Stimulated activated CD4-positive, alpha-beta T cell treated with anti-CD3 and anti-CD28 coated beads, Interleukin-2, amount 100 ng/mL, for 4 hours (primary cell): ENCODE data around the gene RPUSD4.
"Not testable (repeated sequence)": the region's sequence is repeated elsewhere in the genome, so short reads cannot be mapped to it uniquely, and the experiment has no call there.

ENCODE experiments used
- DNase-seq: peaks from one replicate; pipeline ENCODE4 v3.0.0-alpha.2; 2020; ENCODE audit warnings: low read depth

The RPUSD4 gene, protein sequence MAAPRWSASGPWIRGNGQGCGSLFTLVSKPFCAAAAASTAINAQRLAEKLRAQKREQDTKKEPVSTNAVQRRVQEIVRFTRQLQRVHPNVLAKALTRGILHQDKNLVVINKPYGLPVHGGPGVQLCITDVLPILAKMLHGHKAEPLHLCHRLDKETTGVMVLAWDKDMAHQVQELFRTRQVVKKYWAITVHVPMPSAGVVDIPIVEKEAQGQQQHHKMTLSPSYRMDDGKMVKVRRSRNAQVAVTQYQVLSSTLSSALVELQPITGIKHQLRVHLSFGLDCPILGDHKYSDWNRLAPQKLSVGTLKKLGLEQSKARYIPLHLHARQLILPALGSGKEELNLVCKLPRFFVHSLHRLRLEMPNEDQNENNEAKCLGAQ

DNA sequence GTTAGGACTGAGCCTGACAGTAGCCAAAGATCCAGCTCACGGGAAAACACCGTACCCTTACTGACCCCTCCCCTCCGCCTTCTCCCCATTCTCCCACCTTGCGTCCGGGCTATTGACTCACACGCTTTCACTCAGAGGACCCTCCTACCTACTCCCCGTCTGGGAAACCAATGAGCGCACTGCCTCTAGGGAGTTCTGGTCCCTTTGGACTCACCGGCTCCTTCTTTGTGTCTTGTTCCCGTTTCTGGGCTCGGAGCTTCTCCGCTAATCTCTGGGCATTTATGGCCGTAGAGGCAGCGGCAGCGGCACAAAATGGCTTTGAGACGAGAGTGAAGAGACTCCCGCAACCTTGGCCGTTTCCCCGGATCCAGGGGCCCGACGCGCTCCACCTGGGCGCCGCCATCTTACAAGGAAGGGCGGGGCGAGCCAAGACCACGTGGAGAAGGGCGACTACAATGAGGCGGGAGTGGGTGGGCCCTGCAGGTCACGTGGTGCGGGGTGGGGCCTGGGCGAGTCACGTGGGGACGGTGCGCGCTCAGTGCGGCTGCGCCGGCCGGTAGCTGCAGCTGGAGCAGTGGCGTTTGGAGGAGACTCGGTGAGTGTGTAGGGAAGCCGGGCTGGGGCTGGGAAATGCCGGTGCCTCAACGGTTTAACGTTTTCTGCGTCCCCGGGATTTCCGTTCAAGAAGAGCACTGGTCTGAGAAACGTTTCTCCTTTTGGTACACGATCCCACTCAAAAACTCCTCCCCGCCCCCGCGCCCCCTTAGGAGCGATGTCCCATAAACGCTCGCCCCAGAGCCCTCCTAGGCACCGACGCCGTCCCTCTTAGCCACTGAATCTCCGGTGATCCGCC, at the start of gene RPUSD4, which contains the start of gene FAM118B:
RPUSD4 (minus strand) TSS at position 415 of the 853 bp plus-strand sequence; CDS start at position 403, 12 bp downstream.
FAM118B (plus strand) TSS at position 547 of the 853 bp plus-strand sequence. CDS start 23,220 bp downstream, outside the sequence.
- peak; percentile 98 for DNase-seq

DNA sequence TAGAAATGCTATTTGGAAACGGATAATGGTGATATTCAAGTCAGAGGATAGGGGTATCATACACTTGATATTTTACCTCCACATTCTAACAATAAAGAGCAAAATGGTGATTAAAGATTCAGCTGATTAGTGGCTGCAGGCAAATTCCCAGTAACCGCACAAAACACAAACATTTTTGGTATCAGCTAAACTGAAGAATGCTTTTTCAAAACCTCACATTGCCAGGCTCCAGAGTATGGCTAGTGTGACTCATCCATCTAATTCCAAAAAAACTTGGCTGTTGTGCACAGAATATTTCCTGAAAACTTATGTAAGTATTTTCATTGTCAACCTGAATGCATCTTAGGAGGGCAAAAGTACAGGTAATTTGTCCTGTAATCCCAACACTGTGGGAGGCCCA, 46.3 kb upstream of the RPUSD4 start:
- DNase-seq: no peak

DNA sequence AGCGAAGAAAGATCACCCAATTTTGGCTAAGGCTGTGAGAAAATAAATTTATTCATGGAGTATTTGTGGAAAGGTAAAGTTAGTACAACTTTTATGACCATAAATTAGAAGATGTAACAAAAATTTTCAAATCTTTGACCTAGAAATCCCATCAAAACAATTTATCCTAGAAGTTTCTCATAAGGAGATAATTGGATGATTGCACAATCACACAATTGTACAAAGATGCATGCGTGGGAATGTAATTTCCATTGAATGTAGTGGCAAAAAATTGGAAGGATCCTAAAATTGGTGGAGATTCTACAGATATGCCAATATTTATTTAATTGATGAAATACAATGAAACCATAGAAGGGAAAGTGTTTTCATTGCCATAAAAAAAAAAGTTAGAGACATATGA, 45.7 kb upstream of the RPUSD4 start:
- DNase-seq: no peak

DNA sequence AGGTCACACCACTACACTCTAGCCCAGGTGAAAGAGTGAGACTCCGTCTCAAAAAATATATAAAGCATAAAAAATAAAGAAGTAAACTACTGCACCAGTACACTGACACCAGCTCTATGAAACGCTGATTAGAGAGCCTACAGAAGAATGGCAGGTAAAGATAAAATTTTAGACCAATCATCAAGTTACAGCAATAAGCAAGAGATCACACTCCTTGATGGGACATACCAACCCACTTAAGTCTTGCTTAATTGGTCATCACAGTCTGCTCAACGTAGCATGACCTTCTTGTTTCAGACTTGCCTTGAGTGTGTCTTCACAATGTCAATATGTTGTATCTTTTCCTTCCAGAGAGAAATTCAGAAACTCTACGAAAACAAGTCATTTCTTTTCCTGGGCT, 44.8 kb upstream of the RPUSD4 start:
- DNase-seq: no peak

DNA sequence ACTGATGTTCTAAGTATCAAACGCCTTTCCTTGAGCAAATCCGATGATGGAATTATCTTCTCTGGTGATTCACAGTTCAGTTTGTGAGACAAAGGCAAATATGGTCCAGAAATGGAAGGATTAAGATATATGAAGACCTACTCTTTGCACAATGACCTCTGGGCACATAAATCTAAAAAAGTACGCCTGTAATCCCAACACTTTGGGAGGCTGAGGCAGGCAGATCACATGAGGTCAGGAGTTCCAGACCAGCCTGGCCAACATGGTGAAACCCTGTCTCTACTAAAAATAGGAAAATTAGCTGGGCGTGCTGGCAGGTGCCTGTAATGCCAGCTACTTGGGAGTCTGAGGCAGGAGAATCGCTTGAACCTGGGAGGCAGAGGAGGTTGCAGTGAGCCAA, 44.1 kb upstream of the RPUSD4 start:
- not testable (repeated sequence) for DNase-seq

DNA sequence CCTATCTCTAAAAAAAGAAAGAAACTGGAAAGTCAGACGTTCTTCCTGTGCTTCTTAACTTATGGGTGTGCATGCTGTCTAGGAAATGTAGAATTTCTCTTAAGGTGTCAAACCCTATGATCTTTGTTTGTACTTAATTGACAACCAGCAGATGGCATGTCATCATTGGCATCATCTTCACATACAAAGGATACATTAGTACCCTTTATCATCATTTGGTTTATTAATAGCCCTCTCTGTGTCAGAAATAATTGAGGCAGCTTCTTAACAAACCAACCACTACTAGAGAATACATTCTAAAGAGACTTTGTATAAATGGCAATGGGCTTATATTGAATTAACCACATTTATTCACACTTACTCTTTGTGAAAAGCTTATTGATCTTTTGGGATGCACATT, 43.4 kb upstream of the RPUSD4 start:
- no peak for DNase-seq

DNA sequence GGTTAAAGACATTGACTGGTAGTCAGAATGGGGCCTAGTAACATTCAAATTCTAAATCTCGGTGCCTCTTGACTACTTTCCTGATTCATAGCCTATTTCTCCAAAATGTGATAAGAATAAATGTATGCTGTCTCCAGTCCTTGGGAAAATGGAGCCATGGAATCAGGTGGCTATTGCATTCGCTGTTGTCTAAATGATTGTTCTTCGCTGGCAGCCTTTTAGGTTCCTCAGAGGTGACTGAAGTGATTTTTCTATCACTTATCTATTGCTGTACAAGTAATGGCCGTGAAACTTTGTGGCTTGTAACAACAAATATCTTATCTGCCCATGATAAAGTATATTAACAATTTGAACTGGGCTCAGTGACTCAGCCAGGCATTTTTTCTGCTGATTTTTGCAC, 41.8 kb upstream of the RPUSD4 start:
- DNase-seq: no peak

DNA sequence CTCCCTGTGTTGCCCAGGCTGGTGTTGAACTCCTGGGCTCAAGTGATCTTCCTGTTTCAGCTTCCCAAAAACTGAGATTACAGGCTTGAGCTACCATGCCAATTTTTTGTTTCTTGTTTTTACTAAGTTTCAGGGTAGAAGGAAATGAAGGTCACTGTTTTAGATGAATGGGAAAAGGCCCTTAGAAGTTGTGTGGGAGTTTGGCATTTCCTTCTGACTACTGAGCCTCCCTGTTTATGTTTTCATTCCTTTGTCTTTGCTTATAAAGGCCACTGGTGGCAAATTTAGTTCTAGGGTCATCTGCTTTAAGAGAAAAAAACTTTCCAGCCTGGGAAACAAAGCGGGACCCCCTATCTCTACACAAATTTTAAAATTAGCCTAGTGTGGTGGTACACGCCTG, 35.2 kb upstream of the RPUSD4 start:
- no peak for DNase-seq

DNA sequence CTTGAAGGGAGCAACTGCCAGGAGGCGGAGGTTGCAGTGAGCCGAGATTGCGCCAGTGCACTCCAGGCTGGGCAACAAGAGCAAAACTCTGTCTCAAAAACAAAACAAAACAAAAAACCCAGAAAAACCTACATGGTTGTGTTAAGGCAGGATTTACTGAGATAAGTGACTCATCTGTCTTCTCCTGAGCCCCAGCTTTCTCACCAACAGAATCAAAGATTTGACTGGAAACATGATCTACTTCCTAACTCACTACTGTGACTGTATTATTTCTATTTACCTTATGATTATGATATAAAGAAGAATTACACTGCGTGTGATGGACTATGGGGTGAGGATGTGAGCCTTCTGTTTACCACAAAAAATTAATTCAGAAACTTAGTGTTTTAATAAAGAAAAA, 21.9 kb upstream of the RPUSD4 start:
- no peak for DNase-seq

DNA sequence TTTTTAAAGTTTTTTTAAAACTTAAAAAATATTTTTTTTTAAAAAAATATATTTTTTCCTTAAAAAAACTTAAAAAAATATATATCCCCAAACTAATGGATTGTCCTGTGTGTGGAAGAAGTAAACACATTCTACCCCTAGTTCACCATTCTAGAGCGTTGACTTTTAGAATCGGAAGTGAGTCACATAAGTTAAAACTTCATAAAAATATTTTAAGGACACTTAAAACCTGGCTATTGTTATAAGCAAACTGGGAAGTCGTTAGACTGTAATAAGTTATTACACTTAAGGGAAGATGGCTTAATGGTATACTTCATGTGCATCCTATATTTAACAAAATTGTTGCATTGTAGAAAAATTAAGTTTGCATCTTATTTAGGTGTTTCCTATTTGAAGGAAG, 21.2 kb upstream of the RPUSD4 start:
- no peak for DNase-seq

DNA sequence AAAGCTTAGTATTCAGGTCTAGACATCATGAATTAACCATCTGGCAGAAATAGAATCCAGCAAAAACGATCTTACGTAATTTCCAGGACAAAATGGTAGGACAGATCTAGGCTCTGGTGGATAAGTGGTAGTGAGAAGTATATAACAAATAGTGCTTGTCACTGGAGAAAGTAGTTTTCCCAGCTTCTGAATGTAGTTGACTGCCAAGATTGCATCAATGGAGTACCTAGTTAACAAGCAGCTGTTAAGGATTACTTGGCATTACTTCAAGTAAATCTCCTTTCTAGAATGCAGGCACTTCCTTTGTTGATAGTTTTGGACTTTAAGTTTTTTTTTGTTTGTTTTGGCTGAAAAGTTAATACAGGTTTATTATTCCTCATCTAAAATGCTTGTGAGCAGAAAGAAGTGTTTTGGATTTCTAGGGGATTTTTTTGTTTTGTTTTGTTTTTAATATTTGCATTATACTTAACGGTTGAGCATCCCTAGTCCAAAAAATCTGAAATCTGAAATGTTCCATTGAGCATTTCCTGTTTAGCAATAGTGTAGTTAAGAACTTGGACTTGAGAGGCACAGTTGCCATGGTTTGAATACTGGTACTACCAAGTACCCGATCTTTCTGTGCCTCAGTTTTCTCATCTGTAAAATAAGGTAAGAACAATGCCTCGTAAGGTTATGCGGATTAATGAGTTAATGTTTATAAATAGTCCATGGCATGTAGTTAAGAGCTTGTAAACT, 20.4 kb upstream of the RPUSD4 start:
- no peak for DNase-seq

DNA sequence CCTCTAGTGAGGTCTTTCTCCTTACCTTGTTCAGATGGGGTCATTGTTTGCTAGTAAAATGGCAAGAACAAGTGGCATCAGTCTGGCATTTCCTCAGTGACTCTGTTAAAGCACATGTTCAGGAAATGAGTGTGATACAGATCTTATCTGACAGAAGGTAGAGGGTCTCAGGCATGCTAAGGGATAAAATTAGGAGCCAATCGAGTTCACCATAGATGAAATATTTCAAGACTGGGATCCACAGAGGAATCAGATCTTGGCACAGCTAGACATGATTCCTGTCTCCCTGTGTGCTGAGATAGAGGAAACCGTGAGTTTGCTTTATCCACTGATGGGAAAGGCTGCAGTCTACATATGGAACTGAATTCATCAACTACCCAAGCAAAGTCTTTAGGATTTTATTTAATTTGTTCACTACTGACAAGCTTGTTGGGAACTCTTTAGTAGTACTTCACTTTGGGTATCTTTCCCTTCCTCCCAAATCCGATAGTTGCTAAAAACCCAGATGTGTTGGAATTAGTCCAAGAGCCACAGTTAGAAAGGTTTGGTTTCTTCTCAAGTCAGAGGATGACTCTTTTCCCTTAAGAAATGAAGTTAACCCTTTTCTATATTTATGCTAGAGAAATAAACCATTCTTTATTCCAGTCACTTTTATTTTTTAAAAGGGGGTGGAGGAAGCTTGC, 18.5 kb upstream of the RPUSD4 start:
- no peak for DNase-seq

DNA sequence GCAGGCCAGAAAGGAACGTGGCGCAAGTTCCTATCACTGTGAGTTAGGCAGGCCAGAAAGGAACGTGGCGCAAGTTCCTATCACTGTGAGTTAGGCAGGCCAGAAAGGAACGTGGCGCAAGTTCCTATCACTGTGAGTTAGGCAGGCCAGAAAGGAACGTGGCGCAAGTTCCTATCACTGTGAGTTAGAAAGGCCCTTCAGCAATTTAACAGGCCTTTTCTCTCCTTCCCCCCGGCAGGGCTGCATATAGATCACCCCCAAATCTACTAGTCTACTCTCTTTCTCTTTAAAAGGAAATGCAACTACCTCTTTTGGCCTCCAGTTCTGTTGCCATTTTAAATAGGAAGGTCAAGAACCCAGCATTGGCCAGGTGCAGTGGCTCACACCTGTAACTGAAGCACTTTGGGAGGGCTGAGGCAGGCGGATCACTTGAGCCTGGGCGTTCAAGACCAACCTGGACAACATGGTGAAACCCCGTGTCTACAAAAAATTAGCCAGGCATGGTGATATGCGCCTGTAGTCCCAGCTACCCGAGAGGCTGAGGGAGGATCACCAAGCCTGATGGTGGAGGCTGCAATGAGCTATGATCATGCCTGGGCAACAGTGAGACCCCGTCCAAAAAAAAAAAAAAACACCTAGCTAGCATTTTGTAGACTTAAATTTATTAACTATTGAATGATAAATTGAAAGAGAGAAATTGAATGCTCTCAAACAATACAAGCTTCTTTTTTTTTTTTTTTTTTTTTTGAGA, 15.1 kb upstream of the RPUSD4 start:
- no peak for DNase-seq

DNA sequence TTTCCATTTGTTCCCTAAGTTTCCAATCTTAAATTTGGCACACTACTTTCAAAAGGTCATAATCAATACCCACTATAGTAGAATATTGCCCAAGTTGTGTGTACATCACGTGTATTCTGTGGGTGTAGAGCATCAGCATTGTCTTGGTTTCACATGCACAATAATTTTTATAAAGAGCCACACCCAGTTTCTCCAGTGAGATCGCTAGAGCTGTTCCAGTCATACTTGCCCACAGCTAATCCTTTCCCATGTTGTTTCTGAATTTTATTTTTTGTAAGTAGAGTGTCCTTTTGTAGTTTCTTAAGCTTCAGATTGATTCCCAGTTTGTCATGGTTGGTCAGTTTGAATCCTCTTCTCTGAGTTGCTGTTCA, 13.8 kb upstream of the RPUSD4 start:
- DNase-seq: no peak

DNA sequence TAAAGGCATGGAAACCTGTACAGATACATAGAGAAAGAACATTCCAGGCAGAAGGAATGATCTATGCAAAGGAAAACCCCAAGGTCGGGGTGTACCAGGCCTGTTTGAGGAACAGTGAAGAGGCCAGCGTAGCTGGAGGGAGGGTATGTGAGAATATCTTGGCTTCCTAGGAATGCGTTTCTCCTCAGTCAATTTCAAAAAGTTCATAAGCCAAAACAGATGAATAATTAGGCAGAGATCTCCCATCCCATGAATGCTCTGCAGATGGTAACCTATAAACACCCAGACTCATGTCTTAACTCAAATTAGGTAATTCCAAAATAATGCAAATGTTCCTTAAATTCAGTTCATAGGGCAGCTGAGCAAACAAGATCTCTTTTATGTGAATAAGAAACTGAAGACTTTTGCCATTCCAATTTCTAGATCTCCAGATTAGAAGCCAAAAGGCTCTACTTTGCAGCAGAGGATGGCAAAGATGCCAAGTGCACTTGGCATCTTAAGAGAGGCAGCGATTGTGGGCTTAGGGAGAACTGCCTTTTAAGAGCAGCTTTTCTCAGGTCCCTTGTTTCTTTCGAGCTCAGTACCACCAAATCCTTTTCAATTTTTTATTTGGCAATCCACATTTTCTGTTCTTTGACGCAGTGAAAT, 13.3 kb upstream of the RPUSD4 start:
- DNase-seq: no peak

DNA sequence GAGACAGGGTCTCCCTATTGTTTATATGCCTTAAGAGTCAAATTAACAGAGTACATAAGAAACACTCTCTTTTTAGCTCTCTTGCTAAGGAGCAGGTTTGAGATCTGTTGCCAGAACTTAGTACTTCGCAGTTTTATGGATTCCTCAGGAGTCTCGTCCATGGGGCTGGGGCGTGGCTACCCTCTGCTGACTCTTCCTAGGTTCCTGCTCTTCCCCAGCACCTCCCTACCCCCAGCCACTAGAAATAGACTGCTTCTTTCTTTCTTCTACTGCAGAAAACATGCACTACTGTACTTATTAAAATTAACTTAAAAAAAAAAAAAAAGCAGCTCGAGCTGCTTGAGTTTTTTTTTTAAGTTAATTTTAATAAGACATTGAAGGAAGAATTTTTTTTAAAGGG, 8.1 kb upstream of the RPUSD4 start:
- no peak for DNase-seq

DNA sequence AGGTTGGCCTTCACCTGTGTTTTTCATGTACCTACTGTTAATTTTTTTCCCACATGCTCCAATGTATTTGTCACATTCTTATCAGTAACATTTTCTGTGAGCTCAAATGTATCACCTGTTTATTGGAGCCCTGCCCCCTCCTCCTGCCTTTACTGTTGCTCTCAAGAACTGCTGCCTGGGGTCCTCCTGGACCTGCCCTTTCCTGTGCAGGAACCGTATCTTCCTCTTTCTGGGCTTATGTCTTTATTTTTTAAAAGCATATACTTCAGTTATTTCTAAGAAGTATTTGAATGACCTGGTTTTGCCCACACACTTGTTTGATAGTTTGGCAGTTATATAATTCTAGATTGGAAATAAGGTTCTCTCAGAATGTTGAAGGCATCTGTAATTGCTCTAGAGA, 6.0 kb upstream of the RPUSD4 start:
- DNase-seq: no peak

DNA sequence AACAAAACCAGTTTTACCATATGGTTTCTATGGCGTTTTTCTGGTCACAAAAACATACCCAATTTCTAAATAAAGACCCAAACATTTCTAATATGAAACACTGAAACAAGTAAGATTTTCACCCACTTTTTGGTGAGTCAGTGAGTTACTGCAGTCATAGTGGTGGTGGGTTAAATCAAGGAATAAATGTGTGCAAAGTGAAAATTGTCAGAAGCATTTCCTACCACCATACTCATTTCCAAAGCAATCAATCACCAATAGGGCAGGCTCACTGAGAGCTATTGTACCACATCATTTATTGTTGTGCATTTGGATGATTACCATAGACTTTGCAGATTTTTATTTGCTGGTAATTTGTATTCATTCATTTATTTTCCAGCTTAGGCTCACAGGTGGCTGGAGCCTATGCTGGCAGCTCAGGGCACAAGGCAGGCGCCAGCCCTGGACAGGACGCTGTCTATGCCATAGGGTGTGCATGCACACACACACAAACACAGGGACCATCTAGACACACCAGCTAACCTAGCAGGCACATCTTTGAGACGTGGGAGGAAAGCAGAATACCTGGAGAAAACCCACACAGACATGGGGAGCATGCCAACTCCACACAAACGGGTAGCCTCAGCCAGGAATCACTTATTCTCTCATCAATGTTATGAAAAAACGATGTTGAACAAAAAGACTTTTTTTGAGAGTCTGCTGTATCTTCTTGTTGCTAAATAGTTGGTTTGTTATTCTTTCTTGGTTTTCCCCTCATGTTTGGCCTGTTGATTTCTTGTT, 5.3 kb upstream of the RPUSD4 start:
- no peak for DNase-seq

DNA sequence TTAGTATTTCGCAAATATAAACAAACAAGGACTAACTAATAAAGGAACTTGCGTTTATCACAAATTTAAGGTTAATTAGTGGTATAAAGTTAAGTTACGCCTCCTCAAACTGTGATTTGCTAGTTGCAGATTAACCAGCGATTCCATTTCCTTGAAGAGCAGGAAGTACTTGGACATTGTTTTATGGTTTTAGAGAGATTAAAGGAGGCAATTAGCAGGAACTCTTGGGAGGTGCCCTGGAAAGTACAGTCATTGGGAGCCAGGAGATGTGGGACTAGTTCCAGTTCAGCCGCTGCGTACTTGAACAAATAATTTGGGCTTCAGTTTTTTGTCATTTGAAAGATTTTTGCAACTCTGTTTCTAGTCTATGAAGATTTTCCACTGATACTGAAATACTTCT, 3.4 kb upstream of the RPUSD4 start:
- no peak for DNase-seq

DNA sequence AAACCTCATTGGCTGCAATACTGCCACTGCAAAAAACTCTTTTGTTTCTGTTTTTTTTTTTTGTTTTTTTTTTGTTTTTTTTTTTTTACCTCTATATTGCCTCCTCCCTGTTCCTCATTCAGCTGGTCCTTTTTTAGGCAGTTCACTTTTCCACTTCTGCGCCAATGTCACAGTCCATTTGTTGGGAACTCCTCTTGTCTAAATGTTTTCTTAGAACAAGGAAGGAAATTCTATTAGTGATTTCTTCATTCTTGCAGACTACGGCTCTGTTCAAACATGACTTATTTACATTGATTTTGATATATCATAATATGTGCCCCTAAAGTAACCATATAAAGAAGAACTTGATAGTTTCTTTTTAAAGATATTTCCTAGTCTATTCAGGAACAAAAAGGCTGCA, 3.0 kb upstream of the RPUSD4 start:
- no peak for DNase-seq
